Anterior cingulate cortex (tissue), 58 donors: ENCODE results near the gene CPXM1.

ENCODE experiments used
- DNase-seq, 58 donors: peaks; one replicate each; lab custom pipeline; 2025; lab: John Stamatoyannopoulos, UW

The CPXM1 gene

DNA sequence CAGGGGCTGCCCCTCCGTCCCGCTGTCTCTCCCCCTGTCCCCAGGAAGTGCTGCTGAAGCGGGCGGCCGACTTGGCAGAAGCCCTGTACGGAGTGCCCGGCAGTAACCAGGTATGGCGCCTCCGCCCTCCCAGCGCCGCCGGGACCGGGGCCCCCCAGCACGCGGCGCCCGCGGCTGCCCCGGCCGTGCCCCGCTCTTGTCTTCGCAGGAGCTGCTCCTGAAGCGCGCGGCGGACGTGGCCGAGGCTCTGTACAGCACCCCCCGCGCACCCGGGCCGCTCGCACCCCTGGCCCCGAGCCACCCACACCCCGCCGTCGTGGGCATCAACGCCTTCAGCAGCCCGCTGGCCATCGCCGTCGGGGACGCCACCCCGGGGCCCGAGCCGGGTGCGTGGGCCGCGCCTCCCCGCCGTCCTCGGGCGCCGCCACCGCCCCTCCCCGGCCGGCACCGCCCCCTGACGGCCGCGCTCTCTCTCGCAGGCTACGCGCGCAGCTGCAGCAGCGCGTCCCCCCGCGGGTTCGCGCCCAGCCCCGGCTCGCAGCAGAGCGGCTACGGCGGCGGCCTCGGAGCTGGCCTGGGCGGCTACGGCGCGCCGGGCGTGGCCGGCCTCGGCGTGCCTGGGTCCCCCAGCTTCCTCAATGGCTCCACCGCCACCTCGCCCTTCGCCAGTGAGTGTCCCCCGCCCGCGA is 48.4 kb downstream of the CPXM1 start:
- no peak for DNase-seq

DNA sequence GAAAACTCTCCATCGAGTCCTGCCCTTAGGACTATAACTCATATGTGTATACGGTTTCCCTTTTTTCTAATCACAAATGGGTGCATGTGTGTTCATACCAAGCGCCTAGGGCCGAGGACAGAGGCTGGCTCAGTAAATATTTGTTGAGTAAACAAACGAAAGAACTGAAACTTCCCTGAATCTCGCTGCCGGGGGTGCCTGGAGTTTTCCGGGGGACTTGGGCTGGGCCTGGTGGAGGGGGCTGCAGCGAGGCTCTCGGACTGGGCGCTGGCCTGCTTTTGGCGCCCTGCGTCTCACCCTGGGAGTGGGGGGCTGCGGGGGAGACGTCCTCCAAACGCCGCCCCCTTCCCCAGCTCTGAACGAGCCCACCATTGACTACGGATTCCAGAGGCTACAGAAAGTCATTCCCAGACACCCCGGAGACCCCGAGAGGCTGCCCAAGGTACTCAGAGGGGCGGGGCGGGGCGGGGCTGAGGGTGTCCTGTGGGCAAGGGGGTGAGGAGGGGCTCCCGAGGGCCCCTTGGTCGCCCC is 49.0 kb downstream of the CPXM1 start:
- no peak for DNase-seq

DNA sequence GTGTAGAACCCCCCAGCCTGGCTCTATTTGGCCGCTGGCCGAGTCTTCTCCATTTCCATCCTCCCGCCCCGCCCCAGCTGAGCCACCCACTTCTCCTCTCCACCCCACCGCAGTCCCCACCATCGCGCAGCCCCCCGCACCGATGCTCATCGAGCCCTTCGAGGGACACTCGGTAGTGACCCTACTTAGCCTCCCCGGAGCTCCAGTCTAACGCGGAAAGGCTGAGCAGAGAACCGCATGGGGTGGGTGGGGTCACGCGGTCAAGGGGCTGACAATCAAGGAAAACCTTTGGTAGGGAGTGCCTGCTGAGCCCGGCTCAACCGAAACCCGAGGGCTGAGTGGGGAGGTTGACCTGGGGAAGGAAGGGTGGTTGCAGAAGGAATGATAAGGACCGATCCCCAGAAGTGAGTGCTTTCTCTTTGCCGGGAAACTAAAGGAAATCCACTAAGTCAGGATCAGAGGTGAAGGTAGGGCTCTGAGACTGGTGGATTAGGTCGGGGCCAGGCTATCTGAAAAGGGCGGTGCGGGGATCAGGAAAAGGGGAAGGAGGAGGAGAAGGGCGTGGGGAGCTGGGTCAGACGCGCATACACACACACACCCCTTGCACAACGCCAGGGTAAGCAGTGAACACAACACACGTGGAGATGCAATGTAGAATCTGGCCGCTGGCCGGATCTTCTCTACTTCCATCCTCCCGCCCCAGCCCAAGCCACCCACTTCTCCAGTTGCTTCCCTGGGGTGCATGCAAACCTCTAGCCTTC is 49.8 kb downstream of the CPXM1 start:
- peak in 1 of 58 donors; percentile 2 for DNase-seq

DNA sequence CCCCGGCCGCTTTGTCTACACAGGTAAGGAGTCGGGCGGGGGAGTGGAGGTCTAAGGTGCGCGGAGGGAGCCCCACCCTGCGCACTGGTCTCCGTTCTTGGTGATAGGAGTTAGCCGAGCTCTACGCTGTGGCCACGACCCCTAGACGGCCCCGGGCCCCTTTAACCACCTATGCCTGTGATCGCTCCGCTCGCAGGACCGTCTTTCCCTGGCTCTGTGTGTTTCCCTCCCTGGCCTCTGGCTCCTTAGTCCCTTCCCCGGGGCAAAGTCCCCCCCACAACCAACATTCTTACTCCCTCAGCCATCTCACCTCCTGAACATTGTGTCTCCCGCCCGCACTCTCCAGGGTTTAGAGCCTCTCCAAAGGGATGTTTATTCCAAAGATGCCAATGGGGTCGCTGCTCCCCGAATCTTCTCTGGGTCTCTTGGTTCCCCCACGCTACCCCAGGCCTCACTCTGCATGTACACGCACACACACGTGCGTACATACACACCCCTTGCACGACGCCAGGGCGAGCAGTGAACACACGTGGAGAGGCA is 50.4 kb downstream of the CPXM1 start:
- no peak for DNase-seq

DNA sequence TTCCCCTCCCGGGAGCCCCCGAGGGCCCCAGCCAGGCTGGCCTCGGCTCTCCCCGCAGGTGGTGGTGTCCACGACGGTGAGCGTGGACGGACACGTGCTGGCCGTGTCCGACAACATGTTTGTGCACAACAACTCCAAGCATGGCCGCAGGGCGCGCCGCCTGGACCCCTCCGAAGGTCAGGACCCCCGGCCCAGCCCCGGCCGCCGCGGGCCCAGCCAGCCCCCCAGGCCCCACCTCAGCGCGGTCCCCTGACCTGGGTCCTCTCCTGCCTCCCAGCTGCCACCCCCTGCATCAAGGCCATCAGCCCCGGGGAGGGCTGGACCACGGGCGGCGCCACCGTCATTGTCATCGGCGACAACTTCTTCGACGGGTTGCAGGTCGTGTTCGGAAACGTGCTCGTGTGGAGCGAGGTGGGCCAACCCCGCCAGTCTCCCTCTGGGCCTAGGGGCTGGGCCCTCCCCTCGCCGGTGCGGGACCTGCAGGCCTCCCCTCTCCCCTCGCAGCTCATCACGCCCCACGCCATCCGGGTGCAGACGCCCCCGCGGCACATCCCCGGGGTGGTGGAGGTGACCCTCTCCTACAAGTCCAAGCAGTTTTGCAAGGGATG is 51.0 kb downstream of the CPXM1 start:
- DNase-seq, result no peak

DNA sequence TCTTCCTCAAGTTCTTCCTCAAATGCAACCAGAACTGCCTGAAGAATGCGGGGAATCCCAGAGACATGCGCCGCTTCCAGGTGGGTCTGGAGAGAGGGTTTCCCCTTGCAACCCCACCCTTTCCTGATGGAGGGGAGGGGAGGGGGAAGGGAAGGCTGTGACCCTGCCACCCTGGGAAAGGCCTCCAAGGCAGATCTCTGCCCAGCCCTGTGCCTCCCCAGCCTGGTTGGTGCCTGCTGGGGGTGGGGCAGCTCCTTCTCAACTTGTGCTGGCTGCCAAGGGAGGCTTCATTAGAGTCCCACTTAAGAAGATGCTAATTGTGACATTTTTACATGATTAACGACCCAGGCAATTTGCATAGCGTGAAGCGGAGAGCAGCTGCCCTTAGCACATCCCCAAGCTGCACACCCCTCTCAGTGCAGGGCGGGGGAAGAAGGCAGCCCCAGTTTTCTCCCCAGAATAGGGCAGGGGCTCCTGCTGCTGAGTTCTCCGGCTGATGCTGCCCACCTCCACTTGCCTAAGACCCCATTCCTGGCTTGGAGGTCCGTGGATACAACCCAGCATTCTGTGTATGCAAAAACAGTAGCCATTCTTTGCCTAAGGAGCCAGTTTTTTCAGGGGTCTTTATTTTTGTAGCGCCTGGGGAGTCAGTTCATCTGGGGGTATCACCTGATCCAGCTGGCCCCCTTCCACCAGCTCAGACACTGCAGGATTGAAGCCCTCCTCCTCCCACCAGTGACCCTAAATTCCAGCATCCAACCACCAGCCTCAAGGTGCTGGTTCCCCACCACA is 51.7 kb downstream of the CPXM1 start:
- DNase-seq, result no peak

DNA sequence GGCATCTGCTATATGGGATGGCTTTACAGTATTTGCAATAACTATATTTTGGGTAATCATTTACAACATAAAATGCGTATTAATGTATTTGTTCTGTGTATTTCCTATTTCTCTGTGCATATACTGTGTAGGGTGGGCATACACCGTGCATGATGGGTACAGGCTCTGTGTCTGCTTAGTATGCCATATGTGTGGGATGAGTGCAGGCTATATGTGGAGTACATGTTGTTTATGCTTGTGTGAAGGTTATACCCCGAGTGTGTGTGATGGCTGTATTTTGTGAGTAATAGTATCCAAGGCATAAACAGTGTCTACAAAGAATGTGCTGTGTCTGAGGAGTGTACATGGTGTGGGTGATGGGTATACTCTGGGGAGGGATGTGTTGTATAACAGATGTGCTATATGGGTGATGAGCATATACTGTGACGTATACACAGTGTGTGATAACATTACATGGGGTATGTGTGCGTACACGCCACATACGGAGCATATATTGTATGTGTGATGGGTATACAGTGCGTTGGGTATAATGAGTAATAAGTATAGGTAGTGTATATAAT is 52.7 kb downstream of the CPXM1 start:
- no peak for DNase-seq

DNA sequence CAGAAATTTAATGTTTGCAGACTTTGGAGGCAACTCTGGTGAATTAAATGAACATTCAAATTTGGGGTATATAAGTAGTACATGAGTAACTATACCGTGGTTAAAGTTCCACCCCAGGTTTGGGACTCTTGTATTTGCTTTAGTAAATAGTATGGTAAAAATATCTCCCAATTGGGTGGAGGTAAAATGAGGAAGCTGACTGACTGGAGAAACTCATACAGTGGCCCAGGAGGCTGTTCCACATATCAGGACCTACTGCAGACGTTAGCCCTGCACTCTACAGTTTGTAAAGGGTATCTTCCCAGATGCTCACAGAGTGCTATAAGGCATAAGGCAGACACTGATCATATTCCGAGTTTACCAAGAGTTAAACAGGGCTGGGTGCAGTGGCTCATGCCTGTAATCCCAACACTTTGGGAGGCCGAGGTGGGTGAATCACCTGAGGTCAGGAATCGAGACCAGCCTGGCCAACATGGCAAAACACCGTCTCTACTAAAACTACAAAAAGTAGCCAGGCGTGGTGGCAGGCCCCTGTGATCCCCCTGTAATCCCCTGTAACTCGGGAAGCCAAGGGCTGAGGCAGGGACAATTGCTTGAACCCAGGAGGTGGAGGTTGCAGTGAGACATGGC is 53.7 kb downstream of the CPXM1 start:
- DNase-seq, result no peak

DNA sequence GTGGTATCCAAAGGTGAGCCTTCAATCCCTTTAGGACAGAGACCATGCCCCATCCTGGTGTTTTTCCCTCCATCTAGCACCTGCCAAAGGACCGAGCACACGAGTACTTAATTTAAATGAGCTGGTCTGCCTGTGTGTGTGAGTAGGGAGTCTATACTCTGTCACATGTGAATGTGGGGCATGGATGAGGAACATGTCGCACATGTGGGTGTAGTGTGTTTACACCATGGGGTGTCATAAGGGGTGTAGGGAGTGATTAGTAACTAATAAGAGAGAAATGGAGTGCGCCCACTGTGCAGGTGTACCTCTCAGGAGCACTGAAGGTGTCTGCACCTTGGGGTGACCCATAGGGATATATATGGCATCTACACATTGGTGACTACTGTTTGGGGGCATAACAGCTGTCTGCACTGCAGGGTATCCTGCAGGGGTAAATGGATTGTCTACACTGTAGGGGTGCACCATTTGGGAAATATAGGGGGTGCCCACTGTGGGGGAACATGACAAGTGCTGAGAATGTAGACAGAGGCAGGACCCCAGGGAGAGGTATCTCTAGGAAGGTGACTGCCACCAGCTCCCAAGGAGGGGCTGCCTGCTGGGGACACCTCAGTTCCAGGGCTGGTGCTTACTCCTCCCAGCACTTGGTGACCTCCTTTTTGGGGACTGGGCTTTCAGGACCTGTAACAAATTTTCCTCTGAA is 54.3 kb downstream of the CPXM1 start:
- DNase-seq, result no peak

DNA sequence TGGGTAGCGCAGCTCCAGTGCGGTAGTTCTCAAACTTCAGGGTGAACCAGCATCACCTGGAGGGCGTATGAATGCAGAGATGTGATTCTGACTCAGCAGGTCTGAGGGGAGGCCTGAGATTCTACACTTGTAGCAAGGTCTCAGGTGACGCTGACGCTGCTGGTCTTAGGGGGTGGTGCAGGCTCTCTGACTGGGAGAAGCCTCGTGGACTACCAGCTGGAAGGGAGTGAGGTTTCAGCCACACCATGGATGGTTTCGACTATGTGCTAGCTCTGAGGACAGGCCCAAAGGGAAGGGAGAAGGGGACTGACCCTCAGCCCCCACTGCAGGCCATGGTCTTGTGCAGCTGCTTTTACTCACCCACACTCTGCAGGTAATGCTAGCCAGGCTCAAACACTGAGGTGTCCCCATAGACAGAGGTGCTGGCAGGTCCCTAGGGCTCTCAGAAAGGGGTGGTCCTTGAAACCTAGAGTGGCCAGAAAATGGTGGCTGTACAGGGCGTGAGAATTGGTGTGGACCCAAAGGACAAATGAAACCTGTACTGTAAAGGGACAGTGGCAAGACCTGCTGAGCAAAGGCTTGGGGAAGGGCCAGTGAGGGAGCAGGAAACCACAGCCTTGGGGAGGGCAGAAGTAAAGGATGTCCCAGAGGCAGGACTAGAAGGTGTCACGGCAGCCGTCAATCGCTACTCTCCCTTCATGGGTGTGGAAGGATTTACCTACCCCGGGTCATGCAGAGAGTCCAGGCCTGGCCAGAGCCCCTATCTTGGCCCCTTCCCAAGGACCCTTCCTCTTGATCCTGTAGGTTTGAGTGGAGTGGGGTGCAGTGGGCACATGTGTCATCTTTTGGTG is 55.1 kb downstream of the CPXM1 start:
- no peak for DNase-seq
